Measurements from ENCODE around the gene BTBD17. TPM values are rescaled to one million over a fixed set of nuclear protein-coding genes. Genes with fewer than 3 reads are reported as not detected.

Gene BTBD17
- total RNA-seq, 2 experiments from 2014 or later, result 0.18 TPM; not detected in 1

- Mint-ChIP-seq H3K36me3 (ENCODE audit: low read depth) (no peaks in the 10 kb centered on the region), H3K4me3 (no peak overlapping the region), H3K4me1 (peaks cover 4% of the 10 kb centered on the region), H3K9me3 (no peaks in the 10 kb centered on the region), H3K27ac (no peak overlapping the region), H3K27me3 (peaks cover 61% of the 10 kb centered on the region)
- ChIA-PET CTCF (interaction anchor here (0.9 to 8.9 kb wide), 10 partner anchors 11 to 140 kb away, joined by 3 to 75 read pairs (median 6); partner anchors contain the start of genes GPR142 and TTYH2), POLR2A (interaction anchor here (0.9 to 1.4 kb wide), 2 partner anchors 23 to 140 kb away, joined by 3 read pairs; no protein-coding TSS in a partner anchor)
- DNase-seq, result no peak
Observed at GRCh38 chr17:74351552-74352210, 10.0 kb downstream of the BTBD17 start.

- Mint-ChIP-seq H3K9me3 (no peaks in the 10 kb centered on the region), H3K4me3 (no peak overlapping the region), H3K27me3 (peaks cover 53% of the 10 kb centered on the region), H3K27ac (no peak overlapping the region), H3K36me3 (ENCODE audit: low read depth) (no peaks in the 10 kb centered on the region), H3K4me1 (peaks cover 4% of the 10 kb centered on the region)
- ChIA-PET CTCF (interaction anchor here (3.3 to 8.9 kb wide), 2 partner anchors 18 to 46 kb away, joined by 20 to 75 read pairs; partner anchors contain the start of gene GPR142), POLR2A (no interaction called here)
- no peak for DNase-seq
Observed at GRCh38 chr17:74350486-74350885, 11.2 kb downstream of the BTBD17 start.

GRCh38 chr17:74349120-74349519 lies 12.5 kb downstream of the BTBD17 start:
- CTCF ChIA-PET, result interaction anchor here (8.9 kb wide), 1 partner anchor 44 kb away, joined by 75 read pairs; no protein-coding TSS in a partner anchor
- Mint-ChIP-seq H3K36me3 (ENCODE audit: low read depth) (no peaks in the 10 kb centered on the region), H3K9me3 (no peaks in the 10 kb centered on the region)

GRCh38 chr17:74347646-74348045 lies 14.0 kb downstream of the BTBD17 start:
- Mint-ChIP-seq H3K27me3 (peaks cover 26% of the 10 kb centered on the region), H3K9me3 (no peaks in the 10 kb centered on the region), H3K4me3 (no peak overlapping the region), H3K36me3 (ENCODE audit: low read depth) (no peaks in the 10 kb centered on the region), H3K4me1 (no peaks in the 10 kb centered on the region), H3K27ac (no peak overlapping the region)
- ChIA-PET POLR2A (no interaction called here), CTCF (interaction anchor here (0.7 to 1.2 kb wide), 3 partner anchors 18 to 42 kb away, joined by 3 read pairs; no protein-coding TSS in a partner anchor)
- DNase-seq, result no peak

More at GRCh38 chr17:74349120-74349519, 12.5 kb downstream of the BTBD17 start:
- no peak overlapping the region for H3K27ac Mint-ChIP-seq
- no peak for DNase-seq
- POLR2A ChIA-PET, result no interaction called here
- peaks cover 3% of the 10 kb centered on the region for H3K4me1 Mint-ChIP-seq
- no peak overlapping the region for H3K4me3 Mint-ChIP-seq
- peaks cover 39% of the 10 kb centered on the region for H3K27me3 Mint-ChIP-seq

GRCh38 chr17:74345433-74346241 lies 16.0 kb downstream of the BTBD17 start:
- DNase-seq, result no peak
- Mint-ChIP-seq H3K4me3 (no peak overlapping the region), H3K36me3 (ENCODE audit: low read depth) (no peaks in the 10 kb centered on the region), H3K9me3 (no peaks in the 10 kb centered on the region), H3K4me1 (no peaks in the 10 kb centered on the region), H3K27me3 (peaks cover 14% of the 10 kb centered on the region), H3K27ac (no peak overlapping the region)
- CTCF ChIA-PET, result interaction anchor here (0.7 kb wide), 1 partner anchor 15 kb away, joined by 3 read pairs; no protein-coding TSS in a partner anchor
- POLR2A ChIA-PET, result no interaction called here

- ChIA-PET POLR2A (no interaction called here), CTCF (interaction anchor here (0.7 kb wide), 1 partner anchor 14 kb away, joined by 3 read pairs; no protein-coding TSS in a partner anchor)
- Mint-ChIP-seq H3K27me3 (peaks cover 9% of the 10 kb centered on the region), H3K36me3 (ENCODE audit: low read depth) (no peaks in the 10 kb centered on the region), H3K9me3 (no peaks in the 10 kb centered on the region), H3K4me3 (no peak overlapping the region), H3K4me1 (no peaks in the 10 kb centered on the region), H3K27ac (no peak overlapping the region)
- DNase-seq, result no peak
Observed at GRCh38 chr17:74344658-74345057, 17.0 kb downstream of the BTBD17 start.

- Mint-ChIP-seq H3K9me3 (no peaks in the 10 kb centered on the region), H3K4me1 (no peaks in the 10 kb centered on the region), H3K36me3 (ENCODE audit: low read depth) (no peaks in the 10 kb centered on the region), H3K4me3 (no peak overlapping the region), H3K27me3 (peaks cover 6% of the 10 kb centered on the region), H3K27ac (no peak overlapping the region)
- no peak for DNase-seq
- POLR2A ChIA-PET, result no interaction called here
- CTCF ChIA-PET, result no interaction called here
Observed at GRCh38 chr17:74343526-74344284, 18.0 kb downstream of the BTBD17 start.

GRCh38 chr17:74343121-74343520 lies 18.5 kb downstream of the BTBD17 start:
- Mint-ChIP-seq H3K4me3 (no peak overlapping the region), H3K27ac (no peak overlapping the region), H3K27me3 (peaks cover 3% of the 10 kb centered on the region), H3K36me3 (ENCODE audit: low read depth) (no peaks in the 10 kb centered on the region), H3K4me1 (no peaks in the 10 kb centered on the region), H3K9me3 (no peaks in the 10 kb centered on the region)
- ChIA-PET POLR2A (no interaction called here), CTCF (no interaction called here)
- DNase-seq, result no peak

- Mint-ChIP-seq H3K27me3 (peaks cover 5% of the 10 kb centered on the region), H3K9me3 (no peaks in the 10 kb centered on the region), H3K4me3 (no peak overlapping the region), H3K27ac (no peak overlapping the region), H3K4me1 (no peaks in the 10 kb centered on the region), H3K36me3 (ENCODE audit: low read depth) (no peaks in the 10 kb centered on the region)
- DNase-seq, result no peak
- ChIA-PET CTCF (no interaction called here), POLR2A (no interaction called here)
Observed at GRCh38 chr17:74342224-74342623, 19.4 kb downstream of the BTBD17 start.

- POLR2A ChIA-PET, result no interaction called here
- Mint-ChIP-seq H3K4me1 (no peaks in the 10 kb centered on the region), H3K27me3 (peaks cover 7% of the 10 kb centered on the region), H3K4me3 (no peak overlapping the region), H3K36me3 (ENCODE audit: low read depth) (no peaks in the 10 kb centered on the region), H3K27ac (no peak overlapping the region), H3K9me3 (no peaks in the 10 kb centered on the region)
- CTCF ChIA-PET, result no interaction called here
- DNase-seq, result no peak
Observed at GRCh38 chr17:74340470-74341023, 21.1 kb downstream of the BTBD17 start.

- POLR2A ChIA-PET, result no interaction called here
- Mint-ChIP-seq H3K36me3 (ENCODE audit: low read depth) (no peaks in the 10 kb centered on the region), H3K27ac (no peak overlapping the region), H3K4me1 (peaks cover 3% of the 10 kb centered on the region), H3K9me3 (no peaks in the 10 kb centered on the region), H3K4me3 (no peak overlapping the region), H3K27me3 (peaks cover 7% of the 10 kb centered on the region)
- CTCF ChIA-PET, result no interaction called here
- DNase-seq, result no peak
Observed at GRCh38 chr17:74339537-74340195, 22.0 kb downstream of the BTBD17 start.

GRCh38 chr17:74337834-74338500 lies 23.7 kb downstream of the BTBD17 start:
- DNase-seq, result no peak
- Mint-ChIP-seq H3K36me3 (ENCODE audit: low read depth) (no peaks in the 10 kb centered on the region), H3K9me3 (no peaks in the 10 kb centered on the region), H3K27ac (no peak overlapping the region), H3K4me3 (no peak overlapping the region), H3K4me1 (peaks cover 7% of the 10 kb centered on the region), H3K27me3 (peaks cover 7% of the 10 kb centered on the region)
- ChIA-PET POLR2A (interaction anchor here (1.1 to 1.4 kb wide), 2 partner anchors 9 to 138 kb away, joined by 3 to 4 read pairs; no protein-coding TSS in a partner anchor), CTCF (interaction anchor here (1.4 to 1.9 kb wide), 2 partner anchors 15 to 30 kb away, joined by 3 to 6 read pairs; no protein-coding TSS in a partner anchor)

All from activated CD4-positive, alpha-beta memory T cell treated with anti-CD3 and anti-CD28 coated beads, Interleukin-2, amount 10 ng/mL, durations not matched to agents 7 days and 5 days (primary cell).